CD4-positive, alpha-beta T cell treated with Interleukin-15 for 1 hour (primary cell): ENCODE measurements around the gene TCERG1.

Experiments used
- DNase-seq: peaks from one replicate; pipeline ENCODE4 v3.0.0-alpha.2; 2020

TCERG1 gene

GRCh38 chr5:146446861-146447733 is at the start of gene TCERG1:
TCERG1 (plus strand) TSS chr5:146447333; CDS start chr5:146447350, 17 bp downstream.
- peak; percentile 99 for DNase-seq

GRCh38 chr5:146398826-146399225 is 48.3 kb upstream of the TCERG1 start:
- DNase-seq, result no peak

GRCh38 chr5:146399481-146399880 is 47.7 kb upstream of the TCERG1 start:
- DNase-seq, result no peak

DNA sequence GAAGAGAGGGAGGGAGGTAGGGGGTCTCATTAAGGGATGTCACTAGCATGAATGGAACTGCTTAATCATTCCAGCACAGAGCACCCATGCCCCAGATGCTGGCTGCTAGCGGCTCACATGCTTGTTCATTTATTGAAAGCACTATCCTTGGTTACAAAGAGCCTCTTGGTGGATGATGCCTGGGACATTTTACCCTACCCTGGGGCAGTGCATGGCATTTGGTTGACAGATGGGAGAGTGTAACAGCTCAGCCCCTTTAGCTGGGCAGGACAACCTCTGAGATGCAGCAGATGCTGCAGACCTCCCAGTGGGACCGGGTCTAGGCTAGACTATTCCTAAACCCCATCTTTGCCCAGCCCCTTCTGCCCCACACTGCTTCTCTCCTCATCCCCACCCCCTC is 46.9 kb upstream of the TCERG1 start:
- DNase-seq, result no peak

DNA sequence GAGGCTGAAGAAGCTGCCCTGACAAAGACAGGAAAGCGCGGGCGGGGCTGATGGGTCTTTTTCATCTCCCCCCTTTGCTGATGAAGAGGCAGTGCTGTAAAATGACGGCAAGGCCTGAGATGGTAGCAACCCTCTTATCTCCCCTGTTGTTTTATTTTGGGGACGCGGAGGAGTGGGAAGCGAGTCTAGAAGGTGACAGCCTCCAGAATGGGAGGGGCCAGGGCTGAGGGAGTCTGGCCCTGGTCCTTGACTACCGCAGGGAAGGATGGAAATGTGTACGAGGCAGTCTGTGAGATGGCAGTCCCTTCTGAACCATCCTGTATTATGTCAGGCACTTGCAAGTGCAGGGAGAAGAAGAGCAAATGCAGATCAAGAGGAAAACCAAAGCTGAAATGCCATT is 46.1 kb upstream of the TCERG1 start:
- no peak for DNase-seq

- no peak for DNase-seq
Observed at GRCh38 chr5:146402949-146403348, 44.2 kb upstream of the TCERG1 start.

DNA sequence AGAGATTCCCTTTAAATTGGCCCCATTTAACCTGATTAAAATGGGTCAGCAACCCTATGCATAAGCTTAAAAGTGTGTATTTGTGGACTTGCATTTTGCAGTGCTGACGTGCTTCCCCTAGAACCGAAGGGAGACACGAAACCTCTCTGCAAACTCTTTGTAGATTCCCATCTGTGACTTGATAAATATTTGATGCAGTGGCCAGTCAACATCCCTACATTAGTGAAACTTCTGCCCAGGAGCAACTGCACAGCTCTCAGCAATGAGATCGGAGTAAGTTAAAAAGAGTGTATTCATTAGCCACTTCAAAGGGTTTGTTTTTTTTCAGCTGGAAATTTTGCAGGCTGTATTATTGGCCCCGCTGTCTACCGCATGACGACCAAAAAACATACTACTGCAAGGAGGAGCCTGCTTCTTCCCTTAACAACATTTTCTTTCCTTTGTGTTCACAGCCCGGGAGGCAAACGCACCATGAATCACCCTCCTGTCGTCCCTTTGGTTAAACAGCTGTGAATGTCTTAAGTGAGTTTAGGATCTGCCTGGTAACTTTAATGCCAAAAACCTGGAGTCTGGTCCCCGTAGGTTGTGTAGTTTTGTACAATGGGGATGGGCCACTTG is 38.0 kb upstream of the TCERG1 start:
- DNase-seq, result no peak

DNA sequence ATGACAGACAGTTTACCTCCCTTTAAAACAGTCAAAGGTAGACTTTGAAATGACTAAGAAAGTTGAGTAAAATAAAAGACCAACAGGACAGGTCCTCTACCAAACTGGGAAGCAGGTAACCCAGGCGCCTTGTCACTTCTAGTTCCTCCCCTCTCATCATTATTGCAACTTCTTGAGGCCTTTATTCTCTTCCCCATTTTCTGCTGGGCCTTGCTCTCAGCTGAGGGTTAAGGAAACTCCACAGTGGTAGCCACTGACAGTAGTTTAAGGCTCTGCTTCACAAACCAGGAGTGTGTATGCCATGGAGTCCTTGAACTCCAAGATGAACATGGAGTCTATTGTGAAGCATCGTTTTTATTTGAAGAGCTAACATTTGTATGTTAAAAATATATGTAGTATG is 36.9 kb upstream of the TCERG1 start:
- DNase-seq, result no peak

GRCh38 chr5:146419696-146420095 is 27.4 kb upstream of the TCERG1 start:
- no peak for DNase-seq

- no peak for DNase-seq
Observed at GRCh38 chr5:146425023-146425422, 22.1 kb upstream of the TCERG1 start.

GRCh38 chr5:146426305-146426704 is 20.8 kb upstream of the TCERG1 start:
- DNase-seq, result no peak

GRCh38 chr5:146426853-146427618 is 20.1 kb upstream of the TCERG1 start:
- DNase-seq, result no peak

GRCh38 chr5:146427619-146427997 is 19.5 kb upstream of the TCERG1 start:
- DNase-seq, result no peak

DNA sequence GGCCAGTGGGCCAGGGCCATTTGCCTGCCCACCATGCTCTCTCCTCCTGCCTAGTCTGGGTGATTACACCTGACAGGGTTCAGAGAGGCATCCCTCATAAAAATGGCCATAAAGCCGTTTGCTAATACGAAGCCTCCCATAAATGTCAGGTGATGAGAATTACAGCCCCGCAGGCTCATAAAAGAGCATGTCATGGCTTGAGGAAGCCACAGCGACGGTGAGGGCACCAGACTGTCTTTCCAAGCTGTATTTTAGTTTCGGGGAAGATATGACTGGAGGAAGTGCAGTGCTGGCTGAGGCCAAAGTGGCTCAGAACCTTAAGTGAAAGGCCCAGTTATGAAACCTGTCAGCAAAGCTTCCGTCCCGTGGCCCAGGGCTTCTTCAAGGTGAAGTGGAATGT is 18.5 kb upstream of the TCERG1 start:
- no peak for DNase-seq

- no peak for DNase-seq
Observed at GRCh38 chr5:146440353-146440752, 6.8 kb upstream of the TCERG1 start.

DNA sequence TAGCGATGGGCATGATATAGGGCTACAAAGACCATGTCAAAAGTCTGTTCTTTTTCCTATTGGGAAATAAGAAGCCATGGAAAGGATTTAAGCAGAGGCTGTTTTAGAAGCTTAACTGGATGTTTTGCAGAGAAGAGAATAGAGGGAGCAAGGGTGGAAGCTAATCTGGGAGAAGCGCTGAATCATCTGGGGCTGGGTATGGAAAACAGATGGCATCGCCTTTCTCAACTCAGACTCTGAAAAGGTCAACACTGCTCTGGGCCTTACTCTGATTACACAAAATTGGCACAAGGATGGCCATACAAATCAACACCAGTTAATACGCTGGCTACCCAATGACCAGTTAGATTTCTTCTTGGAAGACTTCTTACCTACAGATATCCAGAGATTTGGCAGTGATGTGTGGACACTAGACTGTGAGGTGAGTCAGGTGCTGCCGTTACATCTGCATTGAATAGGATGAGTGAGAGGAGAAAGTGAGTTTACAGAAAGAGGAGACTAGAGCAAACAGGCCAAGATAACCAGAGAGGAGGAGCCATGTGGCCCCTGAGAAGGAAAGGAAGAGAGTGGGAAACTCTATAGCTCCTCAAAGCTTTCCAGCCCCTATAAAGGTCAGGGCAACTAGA is 6.2 kb upstream of the TCERG1 start:
- no peak for DNase-seq

DNA sequence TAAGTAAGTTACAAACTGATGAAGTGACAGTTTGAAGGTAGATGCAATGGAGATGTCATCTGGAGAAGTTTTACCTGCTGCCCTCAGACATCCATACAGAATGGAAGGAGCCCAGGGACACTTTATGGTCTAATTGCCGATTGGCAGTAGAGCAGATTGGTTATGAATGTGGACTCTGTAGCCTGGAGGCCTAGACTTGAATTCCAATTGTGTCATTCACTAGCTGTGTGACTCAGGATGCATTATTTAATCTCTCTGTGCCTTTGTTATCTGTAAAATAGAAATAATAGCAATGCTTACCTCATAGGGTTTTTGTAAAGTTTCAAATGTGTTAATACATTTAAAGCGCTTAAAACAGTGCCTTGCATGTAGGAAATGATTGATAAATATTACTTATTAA is 5.2 kb upstream of the TCERG1 start:
- DNase-seq, result no peak

DNA sequence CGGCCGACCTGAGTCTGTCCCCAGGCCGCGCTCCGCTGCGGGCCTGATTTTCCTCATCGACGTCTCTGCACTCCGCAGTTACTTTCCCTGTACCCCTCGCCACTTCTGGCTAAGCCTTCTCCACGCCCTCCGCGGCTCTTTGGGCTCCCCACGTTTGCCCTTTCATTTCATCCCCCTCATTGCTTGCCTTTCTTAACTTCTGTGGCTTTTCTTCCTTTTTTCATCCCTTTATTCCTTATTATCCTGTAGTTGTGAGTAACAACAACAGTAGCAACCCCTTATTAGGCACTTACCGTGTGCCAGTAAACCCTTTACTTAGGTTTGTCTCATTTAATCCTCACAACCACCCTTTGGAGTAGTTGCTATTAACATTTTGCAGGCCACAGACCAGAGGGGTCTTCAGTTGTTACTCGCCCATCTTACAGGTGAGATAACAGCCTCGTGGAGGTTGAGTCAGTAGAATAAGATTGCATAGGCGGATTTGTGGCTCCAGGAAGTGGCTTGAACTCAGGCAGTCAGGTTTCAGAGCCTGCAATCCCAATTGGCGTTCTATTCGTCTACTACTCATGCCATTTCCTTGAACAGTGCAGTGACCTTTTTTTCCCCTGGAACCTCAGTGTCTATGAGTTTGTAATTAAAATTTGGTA is 724 bp downstream of the TCERG1 start:
- DNase-seq, result no peak

DNA sequence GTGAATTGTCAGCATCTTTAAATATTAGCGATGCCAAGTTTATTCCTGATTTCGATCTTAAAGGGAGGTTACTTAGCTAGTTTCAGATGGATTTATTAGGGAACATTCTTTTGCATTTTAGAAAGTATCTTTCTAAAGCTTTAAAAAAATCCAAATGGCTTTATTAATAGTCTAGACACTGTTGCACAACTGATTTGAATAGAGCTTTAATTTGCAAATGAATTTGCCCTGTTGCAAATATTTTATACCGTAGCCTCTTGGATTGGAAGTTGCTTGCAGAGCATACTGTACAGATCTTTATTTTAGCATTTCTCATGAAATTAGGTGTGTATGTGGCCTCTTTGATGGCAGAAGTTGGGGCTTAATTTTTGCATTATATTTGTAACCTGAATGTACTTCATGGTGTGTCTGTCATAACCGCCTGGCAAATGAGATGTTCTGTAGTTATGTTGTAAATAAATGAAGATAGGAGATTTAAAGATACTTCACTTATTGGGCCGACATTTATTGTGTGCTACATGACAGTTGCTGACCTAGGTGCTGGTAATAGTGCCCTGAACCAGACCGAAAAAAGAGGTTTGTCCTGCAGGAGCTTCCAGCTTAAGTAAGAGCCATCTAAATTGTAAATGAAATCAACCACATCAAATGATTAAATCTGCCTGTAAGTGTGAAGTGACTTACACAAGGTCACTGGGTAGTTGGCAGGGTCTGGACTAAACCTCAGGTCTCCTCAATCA is 1.8 kb downstream of the TCERG1 start:
- no peak for DNase-seq

DNA sequence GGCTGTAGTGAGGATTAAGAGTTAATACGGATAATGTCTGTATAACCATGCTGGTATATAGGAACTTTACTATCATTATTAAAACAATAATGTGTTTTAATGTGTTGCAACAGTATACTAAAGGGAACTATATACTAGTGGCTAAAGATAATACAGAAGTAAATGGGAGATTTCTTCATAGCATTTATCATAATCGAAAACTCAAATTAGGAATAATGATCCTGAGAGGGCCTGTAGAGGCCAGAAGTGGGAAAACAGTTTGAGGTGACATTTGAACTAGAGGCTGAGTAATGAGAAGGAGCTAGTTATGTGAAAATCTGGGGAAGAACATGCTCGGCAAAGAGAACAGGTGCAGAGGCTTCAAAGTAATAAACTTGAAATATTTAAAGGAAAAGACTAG is 2.9 kb downstream of the TCERG1 start:
- no peak for DNase-seq

GRCh38 chr5:146451411-146451810 is 4.3 kb downstream of the TCERG1 start:
- DNase-seq, result no peak

- no peak for DNase-seq
Observed at GRCh38 chr5:146457431-146457830, 10.3 kb downstream of the TCERG1 start.
